Measurements from ENCODE around the gene KCNC1.

The KCNC1 gene

GRCh38 chr11:17752144-17752543, 17.6 kb downstream of the KCNC1 start:
- H3K27ac ChIP-seq (ENCODE audit: low read depth, low read length) = no peak overlapping the region
- H3K4me1 ChIP-seq (ENCODE audit: control insufficient read depth in 5 of 5, insufficient read depth in 5 of 5, low read length in 5 of 5) = peaks cover 0 to 9% (median 6%) of the 10 kb centered on the region in 5 donors
- H3K4me3 ChIP-seq (ENCODE audit: low read depth in 1 of 5, low read length in 5 of 5) = no peak overlapping the region
- H3K9ac ChIP-seq (ENCODE audit: low read length in 5 of 5) = no peak overlapping the region
- peaks cover 0 to 17% (median 4%) of the 10 kb centered on the region in 5 donors for H3K27me3 ChIP-seq (ENCODE audit: control insufficient read depth in 5 of 5, insufficient read depth in 4 of 5, low read length in 5 of 5)
- no peaks in the 10 kb centered on the region for H3K36me3 ChIP-seq (ENCODE audit: control insufficient read depth in 5 of 5, insufficient read depth in 5 of 5, low read length in 5 of 5)
- peaks cover 0 to 2% (median 0%) of the 10 kb centered on the region in 5 donors for H3K9me3 ChIP-seq (ENCODE audit: control insufficient read depth in 5 of 5, low read length in 5 of 5)

- H3K27me3 ChIP-seq (ENCODE audit: control insufficient read depth in 5 of 5, insufficient read depth in 4 of 5, low read length in 5 of 5) = peaks cover 0 to 17% (median 0%) of the 10 kb centered on the region in 5 donors
- H3K36me3 ChIP-seq (ENCODE audit: control insufficient read depth in 5 of 5, insufficient read depth in 5 of 5, low read length in 5 of 5) = no peaks in the 10 kb centered on the region
- H3K27ac ChIP-seq (ENCODE audit: low read depth, low read length) = no peak overlapping the region
- H3K9me3 ChIP-seq (ENCODE audit: control insufficient read depth in 5 of 5, low read length in 5 of 5) = peaks cover 0 to 1% (median 0%) of the 10 kb centered on the region in 5 donors
- no peak overlapping the region for H3K9ac ChIP-seq (ENCODE audit: low read length in 5 of 5)
- no peak overlapping the region for H3K4me3 ChIP-seq (ENCODE audit: low read depth in 1 of 5, low read length in 5 of 5)
- H3K4me1 ChIP-seq (ENCODE audit: control insufficient read depth in 5 of 5, insufficient read depth in 5 of 5, low read length in 5 of 5) = peaks cover 0 to 9% (median 6%) of the 10 kb centered on the region in 5 donors
Measured at GRCh38 chr11:17753153-17753552, 18.6 kb downstream of the KCNC1 start.

- peaks cover 0 to 9% (median 6%) of the 10 kb centered on the region in 5 donors for H3K4me1 ChIP-seq (ENCODE audit: control insufficient read depth in 5 of 5, insufficient read depth in 5 of 5, low read length in 5 of 5)
- H3K4me3 ChIP-seq (ENCODE audit: low read depth in 1 of 5, low read length in 5 of 5) = no peak overlapping the region
- no peak overlapping the region for H3K9ac ChIP-seq (ENCODE audit: low read length in 5 of 5)
- peaks cover 0 to 17% (median 0%) of the 10 kb centered on the region in 5 donors for H3K27me3 ChIP-seq (ENCODE audit: control insufficient read depth in 5 of 5, insufficient read depth in 4 of 5, low read length in 5 of 5)
- no peak overlapping the region for H3K27ac ChIP-seq (ENCODE audit: low read depth, low read length)
- no peaks in the 10 kb centered on the region for H3K36me3 ChIP-seq (ENCODE audit: control insufficient read depth in 5 of 5, insufficient read depth in 5 of 5, low read length in 5 of 5)
- H3K9me3 ChIP-seq (ENCODE audit: control insufficient read depth in 5 of 5, low read length in 5 of 5) = peaks cover 0 to 5% (median 0%) of the 10 kb centered on the region in 5 donors
Measured at GRCh38 chr11:17753641-17754040, 19.1 kb downstream of the KCNC1 start.

DNA sequence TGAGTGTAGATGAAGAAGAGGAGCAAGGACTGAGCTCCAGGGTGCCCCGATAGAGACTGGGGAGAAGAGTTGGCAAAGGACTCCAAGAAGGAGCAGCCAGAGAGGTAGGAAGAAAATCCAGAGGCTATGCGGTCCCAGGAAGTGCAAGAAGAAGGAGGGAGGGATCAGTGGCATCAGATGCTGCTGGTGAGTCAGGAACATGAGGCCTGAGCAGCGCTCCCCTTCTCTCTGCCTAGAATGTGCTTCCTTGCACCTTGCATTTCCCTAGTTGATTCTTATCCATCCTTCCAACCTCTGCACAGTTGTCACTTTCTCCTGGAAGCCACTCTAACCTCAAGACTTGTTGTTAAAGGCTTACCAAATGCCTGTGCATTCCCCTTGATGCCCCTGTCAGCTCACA, 21.3 kb downstream of the KCNC1 start:
- no peak overlapping the region for H3K27ac ChIP-seq (ENCODE audit: low read depth, low read length)
- H3K9ac ChIP-seq (ENCODE audit: low read length in 5 of 5) = no peak overlapping the region
- H3K27me3 ChIP-seq (ENCODE audit: control insufficient read depth in 5 of 5, insufficient read depth in 4 of 5, low read length in 5 of 5) = peaks cover 0 to 14% (median 2%) of the 10 kb centered on the region in 5 donors
- peaks cover 0 to 5% (median 0%) of the 10 kb centered on the region in 5 donors for H3K9me3 ChIP-seq (ENCODE audit: control insufficient read depth in 5 of 5, low read length in 5 of 5)
- H3K4me3 ChIP-seq (ENCODE audit: low read depth in 1 of 5, low read length in 5 of 5) = no peak overlapping the region
- peaks cover 0 to 4% (median 0%) of the 10 kb centered on the region in 5 donors for H3K4me1 ChIP-seq (ENCODE audit: control insufficient read depth in 5 of 5, insufficient read depth in 5 of 5, low read length in 5 of 5)
- H3K36me3 ChIP-seq (ENCODE audit: control insufficient read depth in 5 of 5, insufficient read depth in 5 of 5, low read length in 5 of 5) = no peaks in the 10 kb centered on the region

GRCh38 chr11:17760102-17761029, 25.8 kb downstream of the KCNC1 start:
- Histone ChIP-seq H3K9ac (ENCODE audit: low read length in 5 of 5) (no peak overlapping the region), H3K4me3 (ENCODE audit: low read depth in 1 of 5, low read length in 5 of 5) (no peak overlapping the region), H3K36me3 (ENCODE audit: control insufficient read depth in 5 of 5, insufficient read depth in 5 of 5, low read length in 5 of 5) (no peaks in the 10 kb centered on the region), H3K27me3 (ENCODE audit: control insufficient read depth in 5 of 5, insufficient read depth in 4 of 5, low read length in 5 of 5) (peaks cover 0 to 14% (median 8%) of the 10 kb centered on the region in 5 donors), H3K4me1 (ENCODE audit: control insufficient read depth in 5 of 5, insufficient read depth in 5 of 5, low read length in 5 of 5) (peaks cover 0 to 4% (median 0%) of the 10 kb centered on the region in 5 donors), H3K9me3 (ENCODE audit: control insufficient read depth in 5 of 5, low read length in 5 of 5) (peaks cover 0 to 5% (median 0%) of the 10 kb centered on the region in 5 donors), H3K27ac (ENCODE audit: low read depth, low read length) (no peak overlapping the region)

DNA sequence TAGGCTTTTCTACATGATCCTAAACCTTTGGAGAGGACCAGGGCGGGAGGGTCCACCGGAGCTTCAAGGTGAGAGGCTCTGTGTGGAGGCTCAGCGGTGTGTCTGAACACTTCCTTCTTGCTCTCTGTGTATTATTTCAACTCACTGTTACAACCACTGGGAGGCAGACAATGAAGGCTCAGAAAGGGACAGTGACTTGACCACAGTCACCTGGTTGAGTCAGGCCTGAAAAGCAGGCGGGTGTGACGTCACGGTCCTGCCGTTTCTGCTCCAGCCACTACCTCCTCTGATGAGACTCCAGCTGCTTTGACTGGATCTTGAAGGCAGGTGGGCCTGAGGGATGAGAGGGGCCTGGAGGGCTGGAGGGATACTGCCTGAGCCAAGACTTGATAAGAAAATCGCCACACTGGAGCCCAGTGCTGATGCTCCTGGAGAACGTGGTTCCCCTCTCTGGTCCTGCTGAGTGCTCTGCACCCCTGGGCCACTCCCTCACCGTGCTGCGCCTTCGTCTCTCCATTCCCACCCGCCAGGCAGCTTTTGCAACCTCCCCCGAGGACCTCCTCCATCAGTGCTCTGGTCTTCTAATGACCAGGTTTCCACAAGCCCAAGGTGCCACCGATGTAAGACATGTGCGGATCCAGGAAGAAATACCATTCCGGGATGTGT, 27.9 kb downstream of the KCNC1 start:
- peaks cover 0 to 4% (median 0%) of the 10 kb centered on the region in 5 donors for H3K4me1 ChIP-seq (ENCODE audit: control insufficient read depth in 5 of 5, insufficient read depth in 5 of 5, low read length in 5 of 5)
- H3K27me3 ChIP-seq (ENCODE audit: control insufficient read depth in 5 of 5, insufficient read depth in 4 of 5, low read length in 5 of 5) = peaks cover 0 to 19% (median 14%) of the 10 kb centered on the region in 5 donors
- H3K9me3 ChIP-seq (ENCODE audit: control insufficient read depth in 5 of 5, low read length in 5 of 5) = peaks cover 0 to 5% (median 0%) of the 10 kb centered on the region in 5 donors
- H3K27ac ChIP-seq (ENCODE audit: low read depth, low read length) = no peak overlapping the region
- no peak overlapping the region for H3K4me3 ChIP-seq (ENCODE audit: low read depth in 1 of 5, low read length in 5 of 5)
- no peaks in the 10 kb centered on the region for H3K36me3 ChIP-seq (ENCODE audit: control insufficient read depth in 5 of 5, insufficient read depth in 5 of 5, low read length in 5 of 5)
- no peak overlapping the region for H3K9ac ChIP-seq (ENCODE audit: low read length in 5 of 5)

- Histone ChIP-seq H3K4me3 (ENCODE audit: low read depth in 1 of 5, low read length in 5 of 5) (no peak overlapping the region), H3K36me3 (ENCODE audit: control insufficient read depth in 5 of 5, insufficient read depth in 5 of 5, low read length in 5 of 5) (no peaks in the 10 kb centered on the region), H3K27me3 (ENCODE audit: control insufficient read depth in 5 of 5, insufficient read depth in 4 of 5, low read length in 5 of 5) (peaks cover 0 to 19% (median 14%) of the 10 kb centered on the region in 5 donors), H3K27ac (ENCODE audit: low read depth, low read length) (no peak overlapping the region), H3K4me1 (ENCODE audit: control insufficient read depth in 5 of 5, insufficient read depth in 5 of 5, low read length in 5 of 5) (peaks cover 0 to 4% (median 0%) of the 10 kb centered on the region in 5 donors), H3K9me3 (ENCODE audit: control insufficient read depth in 5 of 5, low read length in 5 of 5) (peaks cover 0 to 5% (median 0%) of the 10 kb centered on the region in 5 donors), H3K9ac (ENCODE audit: low read length in 5 of 5) (no peak overlapping the region)
Measured at GRCh38 chr11:17763244-17763643, 28.7 kb downstream of the KCNC1 start.

GRCh38 chr11:17763703-17764102, 29.1 kb downstream of the KCNC1 start:
- no peak overlapping the region for H3K4me3 ChIP-seq (ENCODE audit: low read depth in 1 of 5, low read length in 5 of 5)
- no peak overlapping the region for H3K27ac ChIP-seq (ENCODE audit: low read depth, low read length)
- no peaks in the 10 kb centered on the region for H3K36me3 ChIP-seq (ENCODE audit: control insufficient read depth in 5 of 5, insufficient read depth in 5 of 5, low read length in 5 of 5)
- H3K4me1 ChIP-seq (ENCODE audit: control insufficient read depth in 5 of 5, insufficient read depth in 5 of 5, low read length in 5 of 5) = peaks cover 0 to 4% (median 0%) of the 10 kb centered on the region in 5 donors
- H3K9ac ChIP-seq (ENCODE audit: low read length in 5 of 5) = no peak overlapping the region
- H3K9me3 ChIP-seq (ENCODE audit: control insufficient read depth in 5 of 5, low read length in 5 of 5) = peaks cover 0 to under 1% (median 0%) of the 10 kb centered on the region in 5 donors
- peaks cover 0 to 19% (median 14%) of the 10 kb centered on the region in 5 donors for H3K27me3 ChIP-seq (ENCODE audit: control insufficient read depth in 5 of 5, insufficient read depth in 4 of 5, low read length in 5 of 5)

- no peaks in the 10 kb centered on the region for H3K9me3 ChIP-seq (ENCODE audit: control insufficient read depth in 5 of 5, low read length in 5 of 5)
- peaks cover 0 to 4% (median 0%) of the 10 kb centered on the region in 5 donors for H3K4me1 ChIP-seq (ENCODE audit: control insufficient read depth in 5 of 5, insufficient read depth in 5 of 5, low read length in 5 of 5)
- H3K4me3 ChIP-seq (ENCODE audit: low read depth in 1 of 5, low read length in 5 of 5) = no peak overlapping the region
- no peak overlapping the region for H3K27ac ChIP-seq (ENCODE audit: low read depth, low read length)
- H3K27me3 ChIP-seq (ENCODE audit: control insufficient read depth in 5 of 5, insufficient read depth in 4 of 5, low read length in 5 of 5) = peaks cover 0 to 19% (median 14%) of the 10 kb centered on the region in 5 donors
- H3K36me3 ChIP-seq (ENCODE audit: control insufficient read depth in 5 of 5, insufficient read depth in 5 of 5, low read length in 5 of 5) = no peaks in the 10 kb centered on the region
- H3K9ac ChIP-seq (ENCODE audit: low read length in 5 of 5) = no peak overlapping the region
Measured at GRCh38 chr11:17764446-17765218, 30.1 kb downstream of the KCNC1 start.
